Left ventricle myocardium inferior (tissue), 1 donor: ENCODE data around the gene MDH1. TPM values are rescaled to one million over a fixed set of nuclear protein-coding genes. Genes with fewer than 3 reads are reported as not detected.

Experiments
- DNase-seq: peaks from one replicate; pipeline ENCODE4 v3.0.0-alpha.2; 2020
- H3K27ac ChIP-seq: fragments of 200-600 bp; replicated peaks from 2 replicates; pipeline ENCODE4 v1.8.0; 2021
- H3K27me3 ChIP-seq: fragments of 200-600 bp; 2 replicates; pipeline ENCODE4 v1.8.0; 2021; ENCODE audit warnings: low read depth
- H3K36me3 ChIP-seq: fragments of 200-600 bp; 2 replicates; pipeline ENCODE4 v1.8.0; 2021
- H3K4me1 ChIP-seq: fragments of 200-600 bp; 2 replicates; pipeline ENCODE4 v1.8.0; 2021
- H3K4me3 ChIP-seq: fragments of 200-600 bp; 2 replicates; pipeline ENCODE4 v1.8.0; 2021; ENCODE audit warnings: mild to moderate bottlenecking, moderate library complexity
- H3K9me3 ChIP-seq: fragments of 200-600 bp; replicated peaks from 2 replicates; pipeline ENCODE4 v1.8.0; 2021
- intact Hi-C: fragments of 100-400 bp; cut with micrococcal nuclease; formaldehyde crosslinking; loops from one replicate; pipeline ENCODE4 v1.11.0; 2022
- total RNA-seq: library from RNA; stranded (reverse); fragmentation: NEBNext Ultra II Directional; extraction: Animal tissue kit (Norgen Biotek cat#: 25700); gene quantifications from one replicate; pipeline ENCODE4 v1.2.1, GENCODE V29; 2021
- TF ChIP-seq, protein P1 (sequence below): fragments of 200-600 bp; IDR thresholded peaks from 2 replicates; pipeline ENCODE4 v1.8.0; 2021; ENCODE audit warnings: antibody characterized with exemption, mild to moderate bottlenecking, borderline replicate concordance
- donor health status: DM: no; HTN: yes; CAD: no; lungs with severe emphysema.

Gene MDH1
- total RNA-seq, 1 donor from 2014 or later = 1,481 TPM

DNA sequence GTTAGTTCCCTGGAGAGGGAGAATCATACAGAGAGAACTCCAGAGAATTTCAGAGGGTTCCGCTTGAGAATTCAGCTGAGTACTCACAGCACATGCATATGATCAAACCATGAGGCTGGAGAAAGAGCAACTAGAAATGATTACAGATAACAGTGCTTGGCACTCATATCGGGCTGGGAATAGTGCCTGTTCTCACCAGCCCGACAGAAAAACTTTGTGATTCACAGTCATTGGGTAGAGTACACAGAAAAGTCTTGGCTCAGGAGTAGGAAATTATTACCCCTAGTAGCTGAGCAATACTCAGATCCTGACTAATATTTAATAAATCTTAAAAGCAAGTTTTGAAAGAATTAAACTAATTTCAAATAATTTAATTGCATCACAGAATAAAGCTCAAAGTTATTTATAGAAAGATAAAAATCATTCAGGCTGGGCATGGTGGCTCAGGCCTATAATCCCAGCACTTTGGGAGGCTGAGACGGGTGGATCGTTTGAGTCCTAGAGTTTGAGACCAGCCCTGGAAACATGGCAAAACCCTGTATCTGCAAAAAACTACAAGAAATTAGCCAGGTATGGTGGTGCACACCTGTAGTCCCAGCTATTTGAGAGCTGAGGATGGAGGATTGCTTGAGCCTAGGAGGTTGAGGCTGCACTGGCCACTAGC is 7.3 kb upstream of the MDH1 start:
- H3K9me3 ChIP-seq = no peaks in the 10 kb centered on the region
- H3K27me3 ChIP-seq = no peaks in the 10 kb centered on the region
- H3K27ac ChIP-seq = peak overlapping the region; percentile 83
- peaks cover 21% of the 10 kb centered on the region for H3K4me1 ChIP-seq
- DNase-seq = peak; percentile 20
- TF ChIP-seq, protein P1, sequence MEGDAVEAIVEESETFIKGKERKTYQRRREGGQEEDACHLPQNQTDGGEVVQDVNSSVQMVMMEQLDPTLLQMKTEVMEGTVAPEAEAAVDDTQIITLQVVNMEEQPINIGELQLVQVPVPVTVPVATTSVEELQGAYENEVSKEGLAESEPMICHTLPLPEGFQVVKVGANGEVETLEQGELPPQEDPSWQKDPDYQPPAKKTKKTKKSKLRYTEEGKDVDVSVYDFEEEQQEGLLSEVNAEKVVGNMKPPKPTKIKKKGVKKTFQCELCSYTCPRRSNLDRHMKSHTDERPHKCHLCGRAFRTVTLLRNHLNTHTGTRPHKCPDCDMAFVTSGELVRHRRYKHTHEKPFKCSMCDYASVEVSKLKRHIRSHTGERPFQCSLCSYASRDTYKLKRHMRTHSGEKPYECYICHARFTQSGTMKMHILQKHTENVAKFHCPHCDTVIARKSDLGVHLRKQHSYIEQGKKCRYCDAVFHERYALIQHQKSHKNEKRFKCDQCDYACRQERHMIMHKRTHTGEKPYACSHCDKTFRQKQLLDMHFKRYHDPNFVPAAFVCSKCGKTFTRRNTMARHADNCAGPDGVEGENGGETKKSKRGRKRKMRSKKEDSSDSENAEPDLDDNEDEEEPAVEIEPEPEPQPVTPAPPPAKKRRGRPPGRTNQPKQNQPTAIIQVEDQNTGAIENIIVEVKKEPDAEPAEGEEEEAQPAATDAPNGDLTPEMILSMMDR = no peak
- peak overlapping the region; percentile 27 for H3K4me3 ChIP-seq
- intact Hi-C loops = no loop called here
- H3K36me3 ChIP-seq = no peaks in the 10 kb centered on the region

DNA sequence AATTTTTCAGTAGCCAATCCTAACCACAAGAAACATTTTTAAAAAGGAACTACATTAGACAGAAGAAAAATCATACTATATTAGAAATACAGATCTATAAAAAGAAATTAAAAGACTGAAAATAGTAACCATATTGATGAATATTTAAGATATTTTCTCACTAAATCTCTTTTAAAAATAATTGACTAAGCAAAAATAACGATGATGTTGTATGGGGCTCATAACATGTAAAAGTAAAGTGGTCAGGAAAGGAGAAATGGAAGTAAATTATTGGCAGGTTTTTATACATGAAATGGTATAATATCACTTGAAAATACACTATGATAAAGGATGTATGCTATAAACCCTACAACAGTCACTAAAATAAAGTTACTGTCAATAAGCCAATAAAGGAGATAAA is 5.9 kb upstream of the MDH1 start:
- H3K36me3 ChIP-seq = no peaks in the 10 kb centered on the region
- H3K4me1 ChIP-seq = peaks cover 31% of the 10 kb centered on the region
- no peak overlapping the region for H3K27ac ChIP-seq
- no peaks in the 10 kb centered on the region for H3K27me3 ChIP-seq
- intact Hi-C loops = no loop called here
- no peak overlapping the region for H3K4me3 ChIP-seq
- no peak for DNase-seq
- TF ChIP-seq, protein P1 = no peak
- no peaks in the 10 kb centered on the region for H3K9me3 ChIP-seq

DNA sequence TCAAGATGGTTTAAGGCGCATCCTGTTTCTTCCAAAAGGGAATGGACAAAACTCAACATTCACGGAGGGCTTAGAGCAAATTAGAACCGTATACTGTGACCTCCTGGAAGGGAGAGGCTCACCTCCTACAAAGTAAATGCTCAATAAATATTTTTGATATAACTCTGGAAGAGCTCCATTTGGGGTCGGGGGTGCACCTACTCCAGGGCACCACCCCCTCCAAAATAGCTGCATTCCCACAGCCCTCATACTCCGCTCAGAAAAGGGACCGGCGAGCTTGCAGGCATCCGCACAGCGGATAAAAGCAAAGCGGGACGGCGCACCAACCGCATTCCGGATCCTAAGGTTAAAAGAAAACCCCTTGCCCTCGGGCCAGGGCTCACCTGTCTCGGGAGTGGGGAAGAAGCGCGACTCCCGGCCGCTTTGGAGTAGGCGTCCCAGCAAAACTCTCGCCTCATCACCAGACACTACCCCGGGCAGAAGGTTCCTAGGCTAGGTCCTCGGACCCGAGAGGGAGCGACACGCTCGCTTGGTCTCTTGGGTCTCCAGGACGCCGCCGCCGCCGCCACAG is 864 bp upstream of the MDH1 start:
- H3K36me3 ChIP-seq = peaks cover 14% of the 10 kb centered on the region
- DNase-seq = no peak
- no peaks in the 10 kb centered on the region for H3K27me3 ChIP-seq
- no peaks in the 10 kb centered on the region for H3K9me3 ChIP-seq
- intact Hi-C loops = no loop called here
- peaks cover 57% of the 10 kb centered on the region for H3K4me1 ChIP-seq
- peak overlapping the region; percentile 97 for H3K27ac ChIP-seq
- TF ChIP-seq, protein P1 = no peak
- H3K4me3 ChIP-seq = peak overlapping the region; percentile 86

DNA sequence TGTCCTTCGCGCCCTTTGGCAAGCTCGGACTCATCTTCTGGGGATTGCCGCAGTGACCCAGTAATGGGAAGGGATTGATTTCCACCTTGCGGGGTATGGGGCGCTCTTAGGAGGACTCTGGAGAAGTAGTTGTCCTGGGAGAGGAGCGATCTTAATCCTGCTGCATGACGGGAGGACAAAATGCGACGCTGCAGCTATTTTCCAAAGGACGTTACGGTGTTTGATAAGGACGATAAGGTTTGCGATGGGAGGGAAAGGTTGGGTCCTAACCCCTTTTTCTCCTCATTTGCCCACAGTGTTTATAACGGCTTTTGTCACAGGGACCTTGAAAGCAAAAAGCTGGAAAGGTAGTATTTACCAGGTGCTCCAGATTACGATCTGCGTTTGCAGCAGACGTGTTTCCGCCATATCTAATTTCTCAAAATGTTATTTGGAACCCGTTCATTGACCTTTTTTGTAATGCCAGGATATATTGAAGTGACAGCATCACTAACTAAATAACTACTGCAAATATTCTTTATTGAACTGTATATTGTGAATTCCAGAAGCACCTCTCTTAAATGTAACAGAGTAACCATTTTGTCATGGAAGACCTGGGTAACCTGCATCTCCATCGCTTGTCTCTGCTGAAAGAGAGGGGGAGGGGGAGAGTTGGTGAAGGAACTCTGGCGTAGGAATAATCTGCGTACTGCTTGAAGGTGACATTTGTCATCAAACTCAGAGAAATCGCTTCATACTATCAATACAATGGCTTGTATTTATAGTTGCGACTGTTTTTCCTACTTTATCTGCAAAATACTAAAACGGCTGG is 590 bp downstream of the MDH1 start:
- Histone ChIP-seq H3K36me3 (peaks cover 29% of the 10 kb centered on the region), H3K9me3 (no peaks in the 10 kb centered on the region), H3K27me3 (no peaks in the 10 kb centered on the region), H3K4me3 (peak overlapping the region; percentile 86), H3K27ac (peak overlapping the region; percentile 97), H3K4me1 (peaks cover 72% of the 10 kb centered on the region)
- DNase-seq = no peak
- intact Hi-C loops = no loop called here
- TF ChIP-seq, protein P1 = no peak

DNA sequence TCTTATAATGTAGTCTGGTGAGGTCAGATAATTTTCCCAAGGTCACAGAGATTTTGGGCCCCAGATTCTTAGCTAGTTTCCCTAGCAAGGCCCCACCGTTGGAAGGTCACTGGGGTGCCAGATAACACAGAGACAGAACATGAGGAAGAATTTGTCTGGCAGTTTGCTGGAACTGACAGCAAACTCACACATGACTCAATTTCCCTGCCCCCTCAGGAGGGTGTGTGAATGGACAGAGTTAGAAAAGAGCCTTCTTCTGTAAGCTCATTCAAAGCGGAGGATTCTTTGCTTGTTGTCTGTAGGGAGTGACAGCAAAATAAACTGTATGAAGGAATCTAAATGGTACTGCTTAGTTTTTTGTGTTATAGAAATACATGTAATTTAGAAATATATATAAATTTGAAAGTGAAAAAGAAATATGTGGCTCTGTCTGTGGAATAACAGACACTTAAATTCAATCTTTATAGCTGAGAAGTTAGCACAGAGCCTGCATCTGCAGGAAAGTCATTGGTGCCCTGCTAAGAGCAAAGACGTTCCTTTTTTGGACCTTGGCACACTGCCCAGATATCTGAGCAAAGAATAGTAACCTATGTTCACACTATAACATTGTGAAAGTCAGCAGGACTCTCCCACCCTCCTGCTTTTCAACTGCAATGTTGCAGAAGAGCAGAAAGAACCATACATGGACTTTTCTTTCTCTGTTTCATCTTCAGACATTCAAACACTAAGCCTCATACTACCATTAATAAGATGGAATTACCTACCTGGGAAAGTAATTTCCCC is 2.1 kb downstream of the MDH1 start:
- TF ChIP-seq, protein P1 = no peak
- peaks cover 86% of the 10 kb centered on the region for H3K4me1 ChIP-seq
- H3K36me3 ChIP-seq = peaks cover 43% of the 10 kb centered on the region
- H3K9me3 ChIP-seq = no peaks in the 10 kb centered on the region
- DNase-seq = no peak
- no peaks in the 10 kb centered on the region for H3K27me3 ChIP-seq
- H3K27ac ChIP-seq = peak overlapping the region; percentile 97
- intact Hi-C loops = no loop called here
- peak overlapping the region; percentile 86 for H3K4me3 ChIP-seq
